ENCODE results near the gene DGKH. TPM values are rescaled to one million over a fixed set of nuclear protein-coding genes. Genes with fewer than 3 reads are reported as not detected.
"Not testable (repeated sequence)": the region's sequence is repeated elsewhere in the genome, so short reads cannot be mapped to it uniquely, and the experiment has no call there.

DGKH gene
- total and polyA plus RNA-seq, 7 donors, result 0.42 to 4.6 (median 2.1) TPM

DNA sequence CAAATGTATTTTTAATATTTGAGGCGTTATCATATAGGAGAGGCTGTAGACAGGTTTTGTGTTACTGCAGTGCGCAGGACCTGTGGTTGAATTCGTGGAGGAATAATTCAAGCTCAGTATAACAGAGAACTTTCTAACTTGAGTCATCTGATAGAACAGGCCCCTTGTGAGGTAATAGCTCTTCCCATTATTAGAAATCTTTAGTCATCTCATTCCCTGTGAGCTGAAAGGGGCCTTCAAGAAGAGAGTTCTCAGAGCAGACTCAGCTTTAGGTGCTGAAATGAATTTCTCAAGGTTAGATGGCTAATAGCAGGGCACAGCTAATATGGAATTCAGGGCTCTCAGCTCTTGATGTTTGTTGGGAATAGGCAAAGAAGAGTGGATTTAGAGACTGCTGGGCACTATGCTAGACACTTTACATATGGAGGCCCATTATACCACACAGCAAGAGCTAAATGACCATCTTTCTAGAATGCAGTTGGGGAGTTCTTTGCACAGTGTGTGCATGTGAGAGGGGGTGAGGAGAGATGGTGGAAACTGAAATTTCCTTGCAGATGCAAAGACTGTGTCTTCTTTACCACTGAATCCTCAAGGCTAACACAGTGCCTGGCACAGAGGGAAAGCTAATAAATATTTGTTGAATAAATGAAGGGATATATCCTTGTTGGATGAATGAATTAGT is 89.5 kb downstream of the DGKH start:
- Histone ChIP-seq H3K4me3 (no peak overlapping the region), H3K27me3 (ENCODE audit: insufficient read depth in 3 of 3, low read length in 2 of 3) (no peaks in the 10 kb centered on the region), H3K36me3 (ENCODE audit: insufficient read depth in 1 of 2, low read depth in 1 of 2) (no peaks in the 10 kb centered on the region), H3K9me3 (no peaks in the 10 kb centered on the region), H3K4me1 (no peaks in the 10 kb centered on the region), H3K27ac (no peak overlapping the region)
- intact Hi-C loops (cut with DNase I), result no loop called here
- TF ChIP-seq, protein P1, sequence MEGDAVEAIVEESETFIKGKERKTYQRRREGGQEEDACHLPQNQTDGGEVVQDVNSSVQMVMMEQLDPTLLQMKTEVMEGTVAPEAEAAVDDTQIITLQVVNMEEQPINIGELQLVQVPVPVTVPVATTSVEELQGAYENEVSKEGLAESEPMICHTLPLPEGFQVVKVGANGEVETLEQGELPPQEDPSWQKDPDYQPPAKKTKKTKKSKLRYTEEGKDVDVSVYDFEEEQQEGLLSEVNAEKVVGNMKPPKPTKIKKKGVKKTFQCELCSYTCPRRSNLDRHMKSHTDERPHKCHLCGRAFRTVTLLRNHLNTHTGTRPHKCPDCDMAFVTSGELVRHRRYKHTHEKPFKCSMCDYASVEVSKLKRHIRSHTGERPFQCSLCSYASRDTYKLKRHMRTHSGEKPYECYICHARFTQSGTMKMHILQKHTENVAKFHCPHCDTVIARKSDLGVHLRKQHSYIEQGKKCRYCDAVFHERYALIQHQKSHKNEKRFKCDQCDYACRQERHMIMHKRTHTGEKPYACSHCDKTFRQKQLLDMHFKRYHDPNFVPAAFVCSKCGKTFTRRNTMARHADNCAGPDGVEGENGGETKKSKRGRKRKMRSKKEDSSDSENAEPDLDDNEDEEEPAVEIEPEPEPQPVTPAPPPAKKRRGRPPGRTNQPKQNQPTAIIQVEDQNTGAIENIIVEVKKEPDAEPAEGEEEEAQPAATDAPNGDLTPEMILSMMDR (IDR thresholded peaks at IDR 0.05), result no peak
- WGBS, 3 donors, result 95 to 97% (median 96%) methylated on average over 3 of the region's 3 CpGs
- ATAC-seq (no peak), DNase-seq (no peak)

DNA sequence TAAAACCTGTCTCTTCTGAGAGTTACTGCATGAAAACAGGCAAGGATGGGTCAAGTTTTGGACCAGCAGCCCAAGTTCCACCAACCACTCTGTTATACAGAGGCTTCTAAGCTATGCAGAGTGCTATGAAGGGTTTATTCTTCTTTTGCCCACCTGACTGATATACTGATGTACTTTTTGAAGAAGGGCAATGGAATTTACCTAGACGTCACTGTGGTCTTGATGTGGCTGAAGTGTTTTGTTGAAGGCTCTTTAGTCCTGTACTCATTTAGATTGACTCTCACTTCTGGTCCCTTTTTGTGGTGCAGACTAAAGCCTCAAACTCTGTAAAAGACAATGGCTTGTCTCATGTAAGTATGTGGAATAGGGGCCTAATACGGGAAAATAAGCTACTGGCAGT is 92.0 kb downstream of the DGKH start:
- Histone ChIP-seq H3K27ac (no peak overlapping the region), H3K27me3 (ENCODE audit: insufficient read depth in 3 of 3, low read length in 2 of 3) (no peaks in the 10 kb centered on the region), H3K4me3 (no peak overlapping the region), H3K4me1 (no peaks in the 10 kb centered on the region), H3K36me3 (ENCODE audit: insufficient read depth in 1 of 2, low read depth in 1 of 2) (no peaks in the 10 kb centered on the region), H3K9me3 (no peaks in the 10 kb centered on the region)
- TF ChIP-seq, protein P1 (IDR thresholded peaks at IDR 0.05), result no peak
- DNase-seq, result no peak
- intact Hi-C loops (cut with DNase I), result no loop called here
- ATAC-seq, result no peak
- 69 to 95% (median 91%) methylated on average over 2 of the region's 2 CpGs for WGBS, 3 donors

DNA sequence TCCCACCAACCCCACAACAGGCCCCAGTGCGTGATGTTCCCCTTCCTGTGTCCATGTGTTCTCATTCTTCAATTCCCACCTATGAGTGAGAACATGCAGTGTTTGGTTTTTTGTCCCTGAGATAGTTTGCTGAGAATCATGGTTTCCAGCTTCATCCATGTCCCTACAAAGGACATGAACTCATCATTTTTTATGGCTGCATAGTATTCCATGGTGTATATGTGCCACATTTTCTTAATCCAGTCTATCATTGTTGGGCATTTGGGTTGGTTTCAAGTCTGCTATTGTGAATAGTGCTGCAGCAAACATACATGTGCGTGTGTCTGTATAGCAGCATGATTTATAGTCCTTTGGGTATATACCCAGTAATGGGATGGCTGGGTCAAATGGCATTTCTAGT is 92.6 kb downstream of the DGKH start:
- intact Hi-C loops (cut with DNase I), result not testable (repeated sequence)

DNA sequence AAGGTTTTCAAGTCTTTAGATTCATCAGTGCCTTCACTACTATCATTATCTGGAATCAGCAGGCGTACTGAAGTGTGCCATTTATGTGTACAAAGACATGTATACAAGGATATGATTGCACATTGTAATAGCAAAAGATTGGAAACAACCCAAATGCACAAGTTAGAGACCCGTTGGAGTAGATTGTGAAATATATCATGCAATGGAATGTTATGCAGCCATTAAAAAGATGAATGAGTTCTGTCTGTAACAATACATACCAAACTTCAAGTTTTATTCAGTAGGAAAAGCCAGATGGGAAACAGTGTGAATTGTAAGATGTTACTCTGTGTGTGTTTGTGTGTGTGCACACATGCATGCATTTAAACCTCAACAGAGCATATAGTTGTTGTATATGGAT is 97.9 kb downstream of the DGKH start:
- WGBS, 3 donors, result 88 to 98% (median 90%) methylated on average over 2 of the region's 2 CpGs
- DNase-seq (no peak), ATAC-seq (no peak)
- intact Hi-C loops (cut with DNase I), result no loop called here
- Histone ChIP-seq H3K27ac (no peak overlapping the region), H3K9me3 (no peaks in the 10 kb centered on the region), H3K36me3 (ENCODE audit: insufficient read depth in 1 of 2, low read depth in 1 of 2) (no peaks in the 10 kb centered on the region), H3K4me3 (no peak overlapping the region), H3K4me1 (no peaks in the 10 kb centered on the region), H3K27me3 (ENCODE audit: insufficient read depth in 3 of 3, low read length in 2 of 3) (no peaks in the 10 kb centered on the region)
- TF ChIP-seq, protein P1 (IDR thresholded peaks at IDR 0.05), result no peak

More for the DNA sequence above, 92.6 kb downstream of the DGKH start:
- DNase-seq; H3K9me3 ChIP-seq; H3K4me3 ChIP-seq; ATAC-seq; H3K4me1 ChIP-seq; H3K36me3 ChIP-seq (ENCODE audit: insufficient read depth in 1 of 2, low read depth in 1 of 2); H3K27me3 ChIP-seq (ENCODE audit: insufficient read depth in 3 of 3, low read length in 2 of 3); H3K27ac ChIP-seq: not testable (repeated sequence)
- 90 to 99% (median 91%) methylated on average over 2 of the region's 2 CpGs for WGBS, 3 donors

DNA sequence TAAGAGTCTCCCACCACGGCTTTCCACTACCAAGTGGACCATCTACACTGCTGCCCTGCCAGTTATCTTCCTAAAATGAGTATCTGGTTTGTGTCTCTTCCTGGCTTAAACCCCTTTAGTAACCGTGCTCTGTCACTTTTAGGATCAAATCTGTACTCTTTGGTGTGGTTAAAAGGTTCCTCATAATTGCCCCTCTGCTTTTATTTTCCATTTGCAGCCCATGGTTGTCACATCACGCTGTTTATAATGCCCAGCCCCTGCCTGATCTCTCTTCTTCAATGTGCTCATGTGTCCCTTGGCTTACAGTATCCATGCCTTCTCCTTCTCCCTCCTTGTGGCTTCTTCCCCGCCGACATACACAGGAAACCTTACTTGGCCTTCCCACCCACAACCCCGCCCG is 100.1 kb downstream of the DGKH start:
- ATAC-seq (no peak), DNase-seq (no peak)
- Histone ChIP-seq H3K36me3 (ENCODE audit: insufficient read depth in 1 of 2, low read depth in 1 of 2) (no peaks in the 10 kb centered on the region), H3K4me1 (no peaks in the 10 kb centered on the region), H3K27me3 (ENCODE audit: insufficient read depth in 3 of 3, low read length in 2 of 3) (no peaks in the 10 kb centered on the region), H3K27ac (no peak overlapping the region), H3K4me3 (no peak overlapping the region), H3K9me3 (no peaks in the 10 kb centered on the region)
- intact Hi-C loops (cut with DNase I), result no loop called here
- TF ChIP-seq, protein P1 (IDR thresholded peaks at IDR 0.05), result no peak
- WGBS, 3 donors, result 82 to 86% (median 84%) methylated on average over 7 of the region's 7 CpGs

Measured in psoas muscle (tissue), 8 donors.